GM21515 (cell line): ENCODE results near the gene PM20D1.
"Not testable (repeated sequence)": the region's sequence is repeated elsewhere in the genome, so short reads cannot be mapped to it uniquely, and the experiment has no call there.

Source experiments
- ATAC-seq: cut with Tn5 transposase; IDR thresholded peaks from one replicate; pipeline ENCODE4 v1.9.1; 2021; ENCODE audit not compliant: unreplicated experiment

PM20D1 gene, protein sequence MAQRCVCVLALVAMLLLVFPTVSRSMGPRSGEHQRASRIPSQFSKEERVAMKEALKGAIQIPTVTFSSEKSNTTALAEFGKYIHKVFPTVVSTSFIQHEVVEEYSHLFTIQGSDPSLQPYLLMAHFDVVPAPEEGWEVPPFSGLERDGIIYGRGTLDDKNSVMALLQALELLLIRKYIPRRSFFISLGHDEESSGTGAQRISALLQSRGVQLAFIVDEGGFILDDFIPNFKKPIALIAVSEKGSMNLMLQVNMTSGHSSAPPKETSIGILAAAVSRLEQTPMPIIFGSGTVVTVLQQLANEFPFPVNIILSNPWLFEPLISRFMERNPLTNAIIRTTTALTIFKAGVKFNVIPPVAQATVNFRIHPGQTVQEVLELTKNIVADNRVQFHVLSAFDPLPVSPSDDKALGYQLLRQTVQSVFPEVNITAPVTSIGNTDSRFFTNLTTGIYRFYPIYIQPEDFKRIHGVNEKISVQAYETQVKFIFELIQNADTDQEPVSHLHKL

DNA sequence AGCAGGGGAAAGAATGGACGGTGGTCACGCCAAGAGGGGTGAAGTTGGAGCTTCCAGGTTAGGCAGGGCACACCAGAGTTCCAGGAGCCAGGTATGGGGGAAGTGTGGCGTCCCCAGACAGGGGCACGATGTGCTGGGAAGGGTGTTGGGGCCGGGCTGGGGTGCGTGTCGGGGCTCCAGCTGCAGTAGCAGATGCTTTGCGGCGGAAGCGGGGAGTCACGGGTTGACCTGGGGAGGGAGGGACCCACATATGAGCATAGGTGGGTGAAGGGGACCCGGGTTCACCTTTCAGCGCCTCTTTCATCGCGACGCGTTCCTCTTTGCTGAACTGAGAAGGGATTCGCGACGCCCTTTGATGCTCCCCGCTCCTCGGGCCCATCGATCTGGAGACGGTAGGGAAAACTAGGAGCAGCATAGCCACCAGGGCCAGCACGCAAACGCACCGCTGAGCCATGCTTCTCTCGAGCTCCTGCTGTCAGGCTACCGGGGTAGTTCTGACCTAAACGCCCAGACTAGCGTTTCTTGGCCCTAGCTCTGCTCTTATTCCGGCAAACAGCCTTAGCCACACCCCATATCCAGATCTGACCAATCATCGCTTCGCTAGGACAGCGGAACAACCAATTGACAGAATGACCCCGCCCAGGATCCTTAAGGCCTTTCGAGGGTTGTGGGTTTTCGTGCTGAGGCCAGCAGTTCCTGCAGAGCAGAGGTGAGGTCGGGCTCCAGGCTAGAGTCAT is at the start of gene PM20D1:
Gene PM20D1 (minus strand): TSS at position 514 of the 737 bp plus-strand sequence. CDS start 60 bp downstream, at position 454.
- ATAC-seq: peak; percentile 90

DNA sequence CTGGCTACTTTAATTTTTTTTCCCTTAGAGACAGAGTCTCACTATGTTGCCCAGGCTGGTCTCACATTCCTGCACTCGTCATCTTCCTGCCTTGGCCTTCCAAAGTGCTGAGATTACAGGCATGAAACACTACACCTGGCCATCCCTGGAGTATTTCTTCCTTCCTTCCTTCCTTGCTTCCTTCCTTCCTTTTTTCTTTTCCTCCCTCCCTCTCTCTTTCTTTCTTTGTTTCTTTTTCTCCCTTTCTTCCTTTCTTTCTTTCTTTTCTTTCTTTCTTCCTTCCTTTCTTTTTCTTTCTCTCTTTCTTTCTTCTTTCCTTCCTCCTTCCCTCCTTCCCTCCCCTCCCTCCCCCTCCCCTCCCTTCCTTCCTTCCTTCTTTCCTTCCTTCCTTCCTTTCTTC is 46.4 kb upstream of the PM20D1 start:
- ATAC-seq: no peak

DNA sequence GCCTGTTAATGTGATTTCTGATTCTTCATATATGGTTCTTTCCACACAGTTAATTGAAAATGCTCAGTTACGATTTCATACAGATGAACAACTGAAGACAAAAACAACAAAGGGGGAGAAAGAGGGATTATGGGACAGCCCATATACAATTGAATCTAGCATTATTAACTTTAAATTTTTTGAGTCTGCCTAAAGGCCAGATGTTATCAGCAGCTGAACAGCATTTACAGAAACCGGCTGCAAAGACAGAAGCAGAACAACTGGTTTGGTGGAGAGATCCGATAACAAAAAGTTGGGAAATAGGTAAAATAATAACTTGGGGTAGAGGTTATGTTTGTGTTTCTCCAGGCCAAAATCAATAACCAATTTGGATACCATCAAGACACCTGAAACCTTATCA is 44.2 kb upstream of the PM20D1 start:
- ATAC-seq: not testable (repeated sequence)

DNA sequence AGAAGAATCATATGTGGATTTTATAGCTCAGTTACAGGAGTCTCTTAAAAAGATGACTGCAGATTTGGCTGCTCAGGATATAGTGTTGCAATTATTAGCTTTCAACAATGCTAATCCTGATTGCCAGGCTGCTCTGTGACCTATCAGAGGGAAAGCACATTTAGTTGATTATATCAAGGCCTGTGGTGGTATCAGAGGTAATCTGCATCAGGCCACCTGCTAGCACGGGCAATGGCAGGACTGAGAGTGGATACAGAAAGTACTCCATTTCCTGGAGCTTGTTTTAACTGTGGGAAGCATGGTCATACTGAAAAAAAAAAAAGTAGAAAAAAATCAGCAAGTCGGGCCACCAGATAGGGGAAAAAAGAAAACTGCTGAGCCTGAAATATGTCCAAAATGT is 42.2 kb upstream of the PM20D1 start:
- not testable (repeated sequence) for ATAC-seq

DNA sequence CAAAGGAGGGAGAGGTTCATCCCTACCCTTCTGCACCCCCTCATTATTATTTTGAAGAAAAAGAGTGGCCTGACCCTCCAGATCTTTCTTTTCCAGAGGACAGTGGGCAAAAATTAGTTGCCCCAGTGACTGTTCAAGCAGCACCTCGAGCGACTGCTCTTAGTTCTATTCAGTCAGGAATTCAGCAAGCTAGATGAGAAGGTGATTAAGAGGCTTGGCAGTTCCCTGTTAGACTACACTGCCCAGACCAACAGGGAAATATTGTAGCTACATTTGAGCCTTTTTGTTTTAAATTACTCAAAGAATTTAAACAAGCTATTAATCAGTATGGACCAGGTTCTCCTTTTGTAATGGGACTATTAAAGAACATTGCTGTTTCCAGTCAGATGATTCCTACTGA is 41.5 kb upstream of the PM20D1 start:
- not testable (repeated sequence) for ATAC-seq

DNA sequence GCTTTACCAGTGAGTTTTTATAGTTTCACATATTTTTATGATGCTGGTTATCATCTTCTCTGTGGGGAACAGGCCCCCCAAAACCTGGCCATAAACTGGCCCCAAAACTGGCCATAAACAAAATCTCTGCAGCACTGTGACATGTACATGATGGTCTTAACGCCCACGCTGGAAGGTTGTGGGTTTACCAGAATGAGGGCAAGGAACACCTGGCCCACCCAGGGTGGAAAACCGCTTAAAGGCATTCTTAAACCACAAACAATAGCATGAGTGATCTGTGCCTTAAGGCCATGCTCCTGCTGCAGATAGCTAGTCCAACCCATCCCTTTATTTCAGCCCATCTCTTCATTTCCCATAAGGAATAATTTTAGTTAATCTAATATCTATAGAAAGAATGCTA is 40.7 kb upstream of the PM20D1 start:
- ATAC-seq: not testable (repeated sequence)

DNA sequence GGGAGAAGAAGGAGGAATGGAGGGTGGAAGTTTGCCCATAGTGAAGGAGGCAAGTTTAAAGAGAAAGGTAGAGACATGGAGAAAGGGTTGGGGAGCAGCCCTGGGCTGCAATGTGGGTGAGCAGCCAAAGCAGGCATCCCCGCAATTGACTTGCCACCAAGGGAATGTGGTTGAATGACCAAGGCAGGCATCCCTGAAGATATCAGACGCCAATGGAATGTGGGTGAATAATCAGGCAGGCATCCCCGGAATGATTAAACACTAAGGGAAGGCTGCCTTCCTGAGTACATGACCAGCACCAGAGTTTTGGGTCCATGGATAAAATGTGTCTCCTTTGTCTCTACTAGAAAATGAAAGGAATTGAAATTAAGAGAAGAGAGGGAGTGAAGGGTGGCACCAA is 39.8 kb upstream of the PM20D1 start:
- not testable (repeated sequence) for ATAC-seq

DNA sequence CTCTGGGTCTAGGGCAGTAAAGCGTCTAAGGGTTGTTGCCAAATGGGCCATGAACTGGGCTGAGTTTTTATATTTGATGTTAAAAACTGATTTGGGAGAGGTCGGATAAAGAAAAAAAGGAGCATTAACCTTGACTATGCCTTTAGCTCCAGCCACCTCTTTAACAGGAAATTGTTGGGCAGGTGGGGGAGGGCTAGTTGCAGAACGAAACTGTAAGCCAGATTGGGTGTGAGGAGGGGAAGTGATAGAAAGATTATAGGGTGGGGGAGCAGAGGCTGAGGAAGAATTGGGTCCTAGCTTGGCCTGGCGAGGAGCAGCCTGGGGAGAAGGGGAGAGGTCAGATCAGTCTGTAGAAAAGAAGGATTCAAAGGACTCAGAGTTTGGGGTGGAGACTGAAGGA is 39.1 kb upstream of the PM20D1 start:
- ATAC-seq: not testable (repeated sequence)

DNA sequence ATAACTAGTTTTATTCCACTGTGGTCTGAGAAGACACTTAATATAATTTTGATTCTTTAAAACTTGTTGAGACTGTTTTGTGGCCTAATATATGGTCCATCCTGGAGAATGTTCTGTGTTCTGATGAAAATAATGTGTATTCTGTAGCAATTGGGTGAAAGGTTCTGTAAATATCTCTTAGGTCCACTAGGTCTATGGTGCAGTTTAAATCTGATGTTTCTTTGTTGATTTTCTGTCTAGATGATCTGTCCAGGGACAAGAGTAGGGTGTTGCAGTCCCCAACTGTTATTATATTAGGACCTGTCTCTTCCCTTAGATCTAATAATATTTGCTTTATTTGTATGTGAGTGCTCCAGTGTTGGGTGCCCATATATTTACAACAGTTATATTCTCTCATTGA is 33.9 kb upstream of the PM20D1 start:
- no peak for ATAC-seq

DNA sequence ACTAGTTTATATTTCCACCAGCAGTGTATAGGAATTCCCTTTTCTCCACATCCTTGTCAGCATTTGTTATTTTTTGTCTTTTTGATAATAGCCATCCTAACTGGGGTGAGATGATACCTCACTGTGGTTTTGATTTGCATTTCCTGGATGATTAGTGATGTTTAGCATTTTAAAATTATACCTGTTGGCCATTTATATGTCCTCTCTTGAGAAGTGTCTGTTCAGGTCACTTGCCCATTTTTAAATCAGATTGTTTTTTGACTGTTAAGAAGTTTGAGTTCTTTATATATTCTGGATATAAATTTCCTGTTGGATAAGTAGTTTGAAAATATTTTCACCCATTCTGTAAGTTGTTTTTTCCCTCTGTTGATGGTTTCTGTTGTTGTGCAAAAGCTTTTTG is 31.0 kb upstream of the PM20D1 start:
- no peak for ATAC-seq

DNA sequence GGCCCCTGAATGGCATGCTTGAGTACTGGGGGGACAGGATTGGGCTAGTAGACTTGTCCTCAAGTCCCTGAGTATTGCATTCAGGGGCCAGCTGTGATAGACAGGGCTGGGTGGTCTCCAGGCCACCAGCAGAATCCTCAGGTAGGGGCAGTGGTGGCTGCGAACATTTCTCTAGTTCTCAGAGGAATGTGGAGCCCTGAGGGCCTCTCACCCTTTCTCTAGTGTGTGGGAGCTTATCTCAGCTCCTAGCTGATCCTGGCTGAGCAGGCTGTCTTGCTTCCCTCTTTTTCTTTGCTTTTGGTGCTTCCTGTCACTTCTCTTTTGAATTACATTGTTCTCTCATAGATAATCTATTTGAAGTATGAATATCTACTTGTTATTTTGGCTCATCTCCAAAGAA is 30.0 kb upstream of the PM20D1 start:
- ATAC-seq: no peak

DNA sequence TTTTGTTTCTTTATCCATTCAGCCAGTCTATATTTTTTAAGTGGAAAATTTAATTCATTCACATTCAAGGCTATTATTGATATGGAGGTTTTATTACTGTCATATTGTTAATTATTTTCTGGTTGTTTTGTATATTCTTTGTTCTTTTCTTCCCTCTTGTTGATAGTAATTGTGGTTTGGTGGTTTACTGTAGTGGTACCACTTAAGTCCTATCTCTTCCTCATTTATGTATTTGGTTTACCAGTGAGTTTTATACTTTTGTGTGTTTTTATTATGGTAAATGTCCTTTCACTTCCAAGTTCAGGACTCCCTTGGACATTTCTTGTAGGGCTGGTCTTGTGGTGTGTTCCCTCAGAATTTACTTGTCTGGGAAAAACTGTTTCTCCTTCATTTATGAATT is 28.1 kb upstream of the PM20D1 start:
- ATAC-seq: no peak

DNA sequence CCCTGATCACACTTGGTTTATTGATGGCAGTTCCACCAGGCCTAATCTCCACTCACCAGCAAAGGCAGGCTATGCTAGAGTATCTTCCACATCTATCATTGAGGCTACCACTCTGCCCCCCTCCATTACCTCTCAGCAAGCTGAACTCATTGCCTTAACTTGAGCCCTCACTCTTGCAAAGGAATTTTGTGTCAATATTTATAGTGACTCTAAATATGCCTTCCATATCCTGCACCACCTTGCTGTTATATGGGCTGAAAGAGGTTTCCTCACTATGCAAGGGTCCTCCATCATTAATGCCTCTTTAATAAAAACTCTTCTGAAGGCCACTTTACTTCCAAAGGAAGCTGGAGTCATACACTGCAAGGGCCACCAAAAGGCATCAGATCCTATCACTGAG is 23.2 kb upstream of the PM20D1 start:
- not testable (repeated sequence) for ATAC-seq

DNA sequence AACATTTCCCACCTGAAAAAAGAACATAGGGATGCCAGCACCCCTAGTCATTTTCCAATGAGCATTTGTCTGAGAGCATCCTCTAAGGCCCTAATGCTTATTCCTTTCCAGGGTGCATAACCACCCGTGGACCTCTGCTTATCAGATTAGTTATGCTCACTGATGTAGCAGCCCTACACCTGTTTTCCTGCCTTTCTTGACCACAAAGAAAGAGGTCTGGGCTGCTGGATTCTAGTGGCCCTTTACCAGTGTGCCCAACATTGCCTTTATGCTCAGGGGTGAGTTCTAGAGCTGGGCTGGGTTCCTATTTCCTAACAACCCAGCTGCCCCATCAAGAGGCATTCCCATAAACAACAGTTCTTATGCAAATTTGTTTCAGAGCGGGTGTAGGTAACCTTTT is 20.3 kb upstream of the PM20D1 start:
- ATAC-seq: no peak

DNA sequence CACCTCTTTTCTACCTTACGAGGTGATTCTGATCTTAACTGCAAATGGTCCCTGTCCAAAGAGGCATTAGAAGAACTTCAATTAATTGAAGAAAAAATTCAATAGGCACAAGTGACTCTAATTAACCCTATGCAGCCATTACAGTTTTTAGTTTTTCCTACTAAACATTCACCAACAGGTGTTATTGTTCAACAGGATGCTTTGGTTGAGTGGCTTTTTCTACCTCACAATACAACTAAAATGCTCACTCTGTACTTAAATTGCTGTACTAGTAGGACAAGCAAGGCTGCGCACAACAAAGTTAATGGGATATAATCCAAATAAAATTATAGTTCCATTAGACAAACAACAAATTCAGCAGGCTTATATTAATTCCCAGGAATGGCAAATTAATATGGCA is 11.6 kb upstream of the PM20D1 start:
- ATAC-seq: no peak

DNA sequence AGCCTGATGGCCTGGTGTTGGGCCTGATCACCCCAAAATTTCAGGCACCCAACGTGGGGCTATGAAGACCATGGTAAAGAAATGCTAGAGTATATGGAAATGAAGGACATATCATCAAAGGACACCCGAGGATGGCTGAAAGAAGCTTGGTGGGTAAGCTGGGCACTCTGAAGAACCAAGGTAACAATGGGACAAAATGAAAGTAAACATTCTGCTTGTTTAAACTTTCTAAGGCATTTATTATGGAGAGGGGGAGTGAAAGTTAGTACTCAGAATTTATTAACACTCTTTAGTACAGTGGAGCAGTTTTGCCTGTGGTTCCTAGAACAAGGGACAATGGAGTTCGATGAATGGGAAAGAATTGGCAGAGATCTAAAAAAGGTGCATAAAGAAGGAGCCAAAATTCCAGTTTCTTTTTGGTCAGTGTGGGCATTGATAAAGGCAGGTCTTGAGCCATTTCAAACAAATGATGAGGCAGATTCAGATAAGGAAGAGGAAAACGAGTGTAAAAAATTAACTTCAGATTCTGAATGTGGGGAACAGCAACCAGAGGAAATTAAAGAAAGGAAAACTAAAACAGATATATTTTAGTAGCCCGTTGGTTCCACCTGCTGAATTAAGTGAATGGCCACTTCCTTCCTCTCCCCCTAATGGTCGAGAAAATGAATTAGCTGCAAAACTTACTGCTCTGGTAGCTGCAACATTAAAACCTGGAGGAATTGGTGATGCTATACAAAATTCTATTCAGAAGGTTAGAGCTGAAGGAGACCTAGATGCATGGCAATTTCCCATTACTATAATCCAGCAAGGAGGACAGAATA is 8.4 kb upstream of the PM20D1 start:
- ATAC-seq: no peak

DNA sequence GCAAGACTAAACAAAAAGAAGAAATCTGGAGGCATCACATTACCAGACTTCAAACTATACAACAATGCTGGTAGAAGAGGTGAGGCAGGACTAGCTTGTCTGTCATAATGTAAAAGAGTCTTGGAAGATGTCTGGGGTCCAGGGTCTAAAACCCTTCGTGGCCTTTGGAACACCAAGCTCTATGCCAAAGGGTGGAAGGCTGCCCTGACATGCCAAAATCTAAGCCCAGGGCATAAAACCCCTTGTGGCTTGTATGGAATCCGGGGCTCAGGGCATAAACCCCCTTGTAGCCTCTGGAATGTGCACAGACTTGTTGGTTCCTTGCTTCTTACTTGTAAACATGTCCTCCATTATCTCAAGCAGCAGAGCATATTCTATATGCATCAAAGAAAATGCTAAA is 7.6 kb upstream of the PM20D1 start:
- not testable (repeated sequence) for ATAC-seq

DNA sequence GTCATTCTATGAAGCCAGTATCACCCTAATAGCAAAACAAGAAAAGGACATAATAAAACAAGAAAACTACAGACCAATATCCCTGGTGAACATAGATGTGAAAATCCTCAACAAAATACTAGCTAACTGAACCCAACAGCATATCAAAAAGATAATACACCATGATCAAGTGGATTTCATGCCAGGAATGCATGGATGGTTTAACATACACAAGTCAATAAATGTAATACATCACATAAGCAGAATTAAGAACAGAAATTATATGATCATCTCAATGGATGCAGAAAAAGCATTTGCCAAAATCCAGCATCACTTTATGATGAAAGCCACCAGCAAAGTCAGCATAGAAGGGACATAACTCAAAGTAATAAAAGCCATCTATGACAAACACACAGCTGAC is 6.5 kb upstream of the PM20D1 start:
- no peak for ATAC-seq

DNA sequence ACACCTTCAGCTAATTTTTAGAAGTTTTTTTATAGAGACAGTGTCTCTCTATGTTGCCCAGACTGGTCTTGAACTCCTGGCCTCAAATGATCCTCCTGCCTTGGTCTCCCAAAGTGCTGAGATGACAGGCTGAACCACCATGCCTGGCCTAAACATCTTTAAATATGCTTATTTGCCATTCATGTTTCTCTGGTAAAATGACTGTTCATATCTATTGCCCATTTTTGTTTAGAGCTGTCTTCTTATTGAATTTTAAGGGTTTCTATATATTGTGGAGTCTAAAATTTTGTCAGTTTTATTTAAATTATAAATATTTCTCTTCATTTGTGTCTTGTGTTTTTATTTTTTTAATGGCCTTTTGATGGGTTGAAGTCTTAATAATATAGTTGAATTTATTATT is 3.0 kb upstream of the PM20D1 start:
- no peak for ATAC-seq

DNA sequence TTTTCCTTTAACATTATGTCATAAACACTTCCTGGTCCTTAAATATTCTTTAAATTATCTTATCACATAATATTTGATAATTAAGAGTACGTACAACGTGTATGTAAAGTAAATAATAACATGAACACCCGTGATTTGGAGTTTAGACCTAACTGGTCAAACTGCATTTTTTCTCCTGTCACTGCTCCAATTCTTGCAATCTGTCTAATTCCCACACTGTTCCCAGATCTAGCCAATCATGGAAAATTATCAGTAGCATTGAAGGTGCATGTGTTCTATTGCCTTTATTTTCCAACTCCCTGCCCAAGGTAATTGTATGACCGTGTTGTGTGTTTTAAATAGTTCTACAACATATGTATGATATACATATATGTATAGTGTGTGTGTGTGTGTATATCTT is 2.1 kb upstream of the PM20D1 start:
- ATAC-seq: no peak
